GM12878 (cell line): ENCODE measurements around the gene GP2. TPM values are rescaled to one million over a fixed set of nuclear protein-coding genes. Genes with fewer than 3 reads are reported as not detected.

Experiments used
- ATAC-seq: fragments of 200-7000 bp; cut with Tn5 transposase; 3 replicates; pipeline ENCODE4 v1.9.1; 2020; ENCODE audit warnings: mild to moderate bottlenecking, moderate library complexity
- BruUV-seq: library from RNA; stranded (reverse); fragments of 400-500 nt; replicated peaks from 2 replicates; lab custom pipeline; 2021; lab: Mats Ljungman, UMichigan
- CTCF ChIA-PET: fragments of 300-600 bp; sonication (Branson Sonifier 250); formaldehyde crosslinking; extraction: SDS; loops from one replicate; lab custom pipeline; 2021; ENCODE audit warnings: inconsistent platforms; lab: Yijun Ruan, JAX
- POLR2A ChIA-PET: fragments of 350-600 bp; formaldehyde crosslinking; extraction: SDS; loops from one replicate; lab custom pipeline; 2021; ENCODE audit warnings: inconsistent platforms; lab: Charles Lee
- RAD21 ChIA-PET: fragments of 300-600 bp; sonication (Branson Sonifier 250); formaldehyde crosslinking; loops from one replicate; lab custom pipeline; 2023; ENCODE audit warnings: antibody characterized with exemption; ENCODE audit not compliant: unreplicated experiment; lab: Charles Lee
- SMC1A ChIA-PET: fragments of 300-600 bp; sonication (Branson Sonifier 250); formaldehyde crosslinking; loops from one replicate; lab custom pipeline; 2023; ENCODE audit not compliant: unreplicated experiment, uncharacterized antibody; lab: Charles Lee
- DNase-seq: peaks from one replicate; pipeline ENCODE4 v3.0.0-alpha.2; 2011; ENCODE audit warnings: low read depth, low spot score
- FAIRE-seq: peaks from 3 replicates; lab custom pipeline; 2011; peaks lifted over from hg19 to GRCh38; lab: Jason Lieb, UNC
- H2AFZ ChIP-seq: 2 replicates; pipeline ENCODE4 v1.6.0; 2011; ENCODE audit warnings: low read depth, low read length, control low read depth; ENCODE audit not compliant: control insufficient read depth
- H3K27ac ChIP-seq: 2 replicates; pipeline ENCODE4 v1.5.1; 2011; ENCODE audit warnings: control low read depth; ENCODE audit not compliant: control insufficient read depth, insufficient read depth
- H3K27me3 ChIP-seq, 2 experiments: replicated peaks in 1 of 2; 2 replicates each; pipeline versions ENCODE4 v1.6.0 to v1.6.1; 2011; ENCODE audit warnings: low read length in 1 of 2; ENCODE audit not compliant: control insufficient read depth in 2 of 2, insufficient read depth in 2 of 2
- H3K36me3 ChIP-seq, 2 experiments: 2 replicates each; pipeline ENCODE4 v1.5.1; 2011; ENCODE audit warnings: low read length in 1 of 2; ENCODE audit not compliant: control insufficient read depth in 2 of 2, insufficient read depth in 2 of 2
- H3K4me1 ChIP-seq: 2 replicates; pipeline ENCODE4 v1.6.1; 2011; ENCODE audit warnings: mild to moderate bottlenecking, low read length, moderate library complexity, mixed read lengths; ENCODE audit not compliant: control insufficient read depth, insufficient read depth
- H3K4me2 ChIP-seq: 2 replicates; pipeline ENCODE4 v1.6.0; 2011; ENCODE audit warnings: control low read depth; ENCODE audit not compliant: control insufficient read depth, insufficient read depth
- H3K4me3 ChIP-seq: fragments of 200-600 bp; sonication (generic); 2 replicates; pipeline ENCODE4 v1.5.1; 2016
- H3K79me2 ChIP-seq: 2 replicates; pipeline ENCODE4 v1.6.0; 2011; ENCODE audit warnings: low read length; ENCODE audit not compliant: control insufficient read depth, insufficient read depth
- H3K9ac ChIP-seq: 2 replicates; pipeline ENCODE4 v1.8.0; 2011; ENCODE audit warnings: low read length, control low read depth, mixed read lengths; ENCODE audit not compliant: control insufficient read depth, insufficient read depth
- H3K9me3 ChIP-seq: replicated peaks from 3 replicates; pipeline ENCODE4 v1.5.1; 2011; ENCODE audit warnings: mild to moderate bottlenecking, low read length; ENCODE audit not compliant: control insufficient read depth, insufficient read depth
- H4K20me1 ChIP-seq: 2 replicates; pipeline ENCODE4 v1.6.0; 2011; ENCODE audit not compliant: control insufficient read depth, insufficient read depth
- CREB1 ChIP-seq: IDR thresholded peaks from 2 replicates; pipeline ENCODE4 v1.6.1; 2012; ENCODE audit warnings: low read depth, mild to moderate bottlenecking, inconsistent platforms
- DPF2 ChIP-seq: fragments of 450-650 bp; IDR thresholded peaks from 2 replicates; pipeline ENCODE4 v1.6.1; 2017; ENCODE audit warnings: mild to moderate bottlenecking
- EZH2 ChIP-seq: IDR thresholded peaks from 2 replicates; pipeline ENCODE4 v1.6.1; 2012; ENCODE audit warnings: low read depth, mild to moderate bottlenecking, control low read depth, inconsistent platforms, low read length, borderline replicate concordance; ENCODE audit not compliant: control insufficient read depth
- GATAD2B ChIP-seq: fragments of 450-650 bp; conservative IDR thresholded peaks from 2 replicates; pipeline ENCODE4 v1.6.1; 2017; ENCODE audit warnings: low read depth, mild to moderate bottlenecking, moderate library complexity
- HDGF ChIP-seq: fragments of 450-650 bp; IDR thresholded peaks from 2 replicates; pipeline ENCODE4 v1.6.1; 2016; ENCODE audit warnings: antibody characterized with exemption
- IRF4 ChIP-seq: IDR thresholded peaks from 2 replicates; pipeline ENCODE4 v1.6.1; 2011; ENCODE audit warnings: low read depth, low read length
- JUNB ChIP-seq: IDR thresholded peaks from 2 replicates; pipeline ENCODE4 v1.6.1; 2016; ENCODE audit warnings: antibody characterized with exemption, mild to moderate bottlenecking
- JUND ChIP-seq: IDR thresholded peaks from 2 replicates; pipeline ENCODE4 v1.6.1; 2012; ENCODE audit warnings: low read depth, mild to moderate bottlenecking, low read length, improper control_type of control experiment, moderate library complexity
- LARP7 ChIP-seq: fragments of 450-650 bp; IDR thresholded peaks from 2 replicates; pipeline ENCODE4 v1.6.1; 2017; ENCODE audit warnings: mild to moderate bottlenecking
- NFIC ChIP-seq: IDR thresholded peaks from 2 replicates; pipeline ENCODE4 v1.6.1; 2012; ENCODE audit warnings: low read depth, mild to moderate bottlenecking, inconsistent platforms, low read length, moderate library complexity
- PML ChIP-seq: IDR thresholded peaks from 2 replicates; pipeline ENCODE4 v1.6.1; 2012; ENCODE audit warnings: low read length, inconsistent platforms
- RAD51 ChIP-seq: fragments of 450-650 bp; IDR thresholded peaks from 2 replicates; pipeline ENCODE4 v1.6.1; 2016; ENCODE audit warnings: moderate library complexity, mild to moderate bottlenecking, inconsistent platforms
- RELA ChIP-seq: fragments of 450-650 bp; IDR thresholded peaks from 2 replicates; pipeline ENCODE4 v1.8.0; 2014; ENCODE audit warnings: borderline replicate concordance; ENCODE audit not compliant: partially characterized antibody
- RUNX3 ChIP-seq: IDR thresholded peaks from 2 replicates; pipeline ENCODE4 v1.6.1; 2012; ENCODE audit warnings: low read length, inconsistent platforms
- TCF3 ChIP-seq: IDR thresholded peaks from 2 replicates; pipeline ENCODE4 v1.6.1; 2012; ENCODE audit warnings: low read depth, mild to moderate bottlenecking, low read length, borderline replicate concordance; ENCODE audit not compliant: insufficient read depth
- ZBED1 ChIP-seq: IDR thresholded peaks from 2 replicates; pipeline ENCODE4 v1.6.1; 2016; ENCODE audit warnings: borderline replicate concordance
- ZNF622 ChIP-seq: fragments of 450-650 bp; IDR thresholded peaks from 2 replicates; pipeline ENCODE4 v1.6.1; 2017; ENCODE audit warnings: mild to moderate bottlenecking, inconsistent platforms
- WGBS: methylation state at CpG from one replicate; pipeline ENCODE4 v1.1.6; 2016; ENCODE audit warnings: low lambda C conversion rate; ENCODE audit not compliant: insufficient replicate concordance, insufficient coverage; ENCODE audit errors: missing lambda C conversion rate; 5-methylcytosine and 5-hydroxymethylcytosine counted together
- in situ Hi-C: fragments of 300-500 bp; cut with MboI; formaldehyde crosslinking; loops from 9 replicates; pipeline ENCODE4 v1.14.3; 2018; ENCODE audit warnings: mixed read lengths
- intact Hi-C: fragments of 100-400 bp; cut with micrococcal nuclease; formaldehyde crosslinking; loops from one replicate; pipeline ENCODE4 v1.14.2; 2022; ENCODE audit not compliant: unreplicated experiment
- polyA plus RNA-seq, 11 experiments: library from polyadenylated mRNA; depleted of rRNA in 4 of 11; unstranded in 6 of 11; stranded (reverse) in 5 of 11; fragments of >200 nt; fragmentation: Nextera tagmentation in 4 of 11; fragmentation: Illumina TruSeq in 1 of 11; extraction: Ambion mirVana in 4 of 11; extraction: Trizol in 1 of 11; gene quantifications; 1 replicate in 1 of 11; 2 replicates in 10 of 11; pipeline versions ENCODE4 v1.2.1 to v1.2.3, GENCODE V29; 2011 to 2016; ENCODE audit warnings: inconsistent platforms in 2 of 11, missing spikeins in 2 of 11, low read depth in 1 of 11
- total RNA-seq, 4 experiments: library from RNA; depleted of rRNA in 3 of 4; stranded (reverse); fragments of >200 nt in 3 of 4; fragmentation: Illumina TruSeq in 1 of 4; extraction: Trizol in 1 of 4; gene quantifications; 2 replicates each; pipeline versions ENCODE4 v1.2.1 to v1.2.3, GENCODE V29; 2013 to 2021
- TF ChIP-seq, protein P1 (sequence below): fragments of 450-650 bp; IDR thresholded peaks from 2 replicates; pipeline ENCODE4 v1.6.1; 2016; ENCODE audit warnings: mild to moderate bottlenecking

Gene GP2
- total and polyA plus RNA-seq, 10 of the 15 experiments (the other 5 are each of a cell fraction or from before 2014, with no cell fraction given): 6.9 TPM; not detected in 9

DNA sequence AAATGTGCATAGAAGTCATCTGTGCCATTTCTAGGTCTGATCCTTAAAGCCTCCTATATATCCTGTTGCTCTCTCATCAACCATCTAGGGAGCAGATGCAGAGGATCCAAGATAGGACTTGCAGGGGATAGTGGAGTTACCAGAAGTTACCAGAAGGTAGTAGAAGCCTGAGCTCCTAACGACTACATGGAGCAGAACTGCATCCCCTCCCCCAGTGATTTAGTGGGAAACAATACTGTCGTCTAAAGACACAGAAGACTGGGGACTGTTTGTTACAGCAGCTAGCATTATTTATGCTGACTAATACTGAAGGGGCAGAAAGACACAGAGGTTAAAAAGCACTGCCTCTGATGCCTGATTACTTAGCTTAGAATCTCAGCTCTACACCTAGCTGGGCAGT is 15.8 kb downstream of the GP2 start:
- no peak for FAIRE-seq
- SMC1A ChIA-PET: interaction anchor here (1.6 kb wide), 1 partner anchor 11 kb away, joined by 4 read pairs; no protein-coding TSS in a partner anchor
- H3K27me3 ChIP-seq: no peaks in the 10 kb centered on the region
- POLR2A ChIA-PET: no interaction called here
- H3K79me2 ChIP-seq: no peaks in the 10 kb centered on the region
- no peaks in the 10 kb centered on the region for H3K36me3 ChIP-seq
- no peak for ATAC-seq
- H3K4me1 ChIP-seq: no peaks in the 10 kb centered on the region
- CTCF ChIA-PET: interaction anchor here (1.7 to 3.3 kb wide), 2 partner anchors 11 to 404 kb away, joined by 6 to 19 read pairs; no protein-coding TSS in a partner anchor
- intact Hi-C loops: no loop called here
- no peak for DNase-seq
- no peak overlapping the region for H3K4me3 ChIP-seq
- no peaks in the 10 kb centered on the region for H4K20me1 ChIP-seq
- in situ Hi-C loops: no loop called here
- 3% methylated on average over 2 of the region's 2 CpGs for WGBS
- no peak for TF ChIP-seq DPF2
- no peak for TF ChIP-seq LARP7
- TF ChIP-seq TCF3: no peak
- TF ChIP-seq CREB1: no peak
- no peak for TF ChIP-seq RELA
- H3K27ac ChIP-seq: no peak overlapping the region
- H3K9ac ChIP-seq: no peak overlapping the region
- BruUV-seq: no TSS peak
- H2AFZ ChIP-seq: no peak overlapping the region
- H3K4me2 ChIP-seq: no peak overlapping the region
- RAD21 ChIA-PET: interaction anchor here (1.2 kb wide), 1 partner anchor 11 kb away, joined by 5 read pairs; no protein-coding TSS in a partner anchor
- no peaks in the 10 kb centered on the region for H3K9me3 ChIP-seq

DNA sequence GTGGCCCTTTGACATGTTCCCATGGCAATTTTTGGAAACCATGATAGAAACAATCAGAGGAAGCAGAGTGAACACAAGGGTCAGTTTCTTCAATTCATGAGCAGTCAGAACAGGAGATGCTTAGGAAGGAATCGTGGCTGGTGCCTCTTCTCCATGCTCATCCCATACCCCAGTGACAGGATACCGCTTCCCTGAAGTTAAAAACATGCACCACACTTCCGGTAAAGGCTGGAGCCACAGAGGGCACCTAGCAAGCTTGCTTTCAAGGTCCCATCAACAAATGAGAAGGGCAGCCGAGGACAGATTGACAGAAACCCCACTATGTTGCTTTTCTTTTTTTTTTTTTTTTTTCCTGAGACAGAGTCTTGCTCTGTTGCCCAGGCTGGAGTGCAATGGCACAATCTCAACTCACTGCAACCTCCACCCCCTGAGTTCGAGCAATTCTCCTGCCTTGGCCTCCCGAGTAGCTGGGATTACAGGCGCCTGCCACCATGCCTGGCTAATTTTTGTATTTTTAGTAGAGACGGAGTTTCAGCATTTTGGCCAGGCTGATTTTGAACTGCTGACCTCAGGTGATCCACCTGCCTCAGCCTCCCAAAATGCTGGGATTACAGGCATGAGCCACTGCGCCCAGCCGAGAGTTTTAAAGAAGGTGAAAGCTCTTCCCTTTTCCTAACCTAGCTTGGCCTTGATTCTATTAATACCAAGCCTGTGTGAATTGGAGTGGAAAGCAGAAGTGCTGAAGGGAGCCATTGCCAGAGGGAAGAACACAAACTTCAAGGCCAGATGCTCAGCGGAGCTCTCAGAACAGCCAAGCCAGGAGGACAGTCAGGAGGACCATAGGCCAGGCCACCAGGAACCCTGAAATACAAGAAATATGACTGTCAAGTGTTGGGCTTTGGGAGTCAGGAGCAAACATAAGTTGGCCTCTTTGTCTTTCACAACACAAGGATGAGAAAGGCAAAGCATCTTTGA is 16.6 kb downstream of the GP2 start:
- RAD21 ChIA-PET: interaction anchor here (1.2 kb wide), 1 partner anchor 10 kb away, joined by 5 read pairs; no protein-coding TSS in a partner anchor
- BruUV-seq: no TSS peak
- in situ Hi-C loops: no loop called here
- TF ChIP-seq HDGF: no peak
- no peak for TF ChIP-seq RUNX3
- no peak for TF ChIP-seq LARP7
- no peak for TF ChIP-seq RAD51
- no peak for TF ChIP-seq EZH2
- no peak for TF ChIP-seq GATAD2B
- no peak for TF ChIP-seq PML
- TF ChIP-seq IRF4: no peak
- TF ChIP-seq ZBED1: no peak
- no peak for TF ChIP-seq JUNB
- TF ChIP-seq, protein P1, sequence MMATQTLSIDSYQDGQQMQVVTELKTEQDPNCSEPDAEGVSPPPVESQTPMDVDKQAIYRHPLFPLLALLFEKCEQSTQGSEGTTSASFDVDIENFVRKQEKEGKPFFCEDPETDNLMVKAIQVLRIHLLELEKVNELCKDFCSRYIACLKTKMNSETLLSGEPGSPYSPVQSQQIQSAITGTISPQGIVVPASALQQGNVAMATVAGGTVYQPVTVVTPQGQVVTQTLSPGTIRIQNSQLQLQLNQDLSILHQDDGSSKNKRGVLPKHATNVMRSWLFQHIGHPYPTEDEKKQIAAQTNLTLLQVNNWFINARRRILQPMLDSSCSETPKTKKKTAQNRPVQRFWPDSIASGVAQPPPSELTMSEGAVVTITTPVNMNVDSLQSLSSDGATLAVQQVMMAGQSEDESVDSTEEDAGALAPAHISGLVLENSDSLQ: no peak
- no peak for TF ChIP-seq NFIC
- TF ChIP-seq JUND: no peak
- no peak for TF ChIP-seq ZNF622

More for the DNA sequence above, 16.6 kb downstream of the GP2 start:
- H3K27ac ChIP-seq: no peak overlapping the region
- DNase-seq: no peak
- no peaks in the 10 kb centered on the region for H3K36me3 ChIP-seq
- H3K27me3 ChIP-seq: no peaks in the 10 kb centered on the region
- WGBS: 43% methylated on average over 11 of the region's 11 CpGs
- H2AFZ ChIP-seq: no peak overlapping the region
- no peak for ATAC-seq
- H3K4me3 ChIP-seq: no peak overlapping the region
- H3K79me2 ChIP-seq: no peaks in the 10 kb centered on the region
- ChIA-PET POLR2A (no interaction called here), CTCF (interaction anchor here (1.7 to 3.3 kb wide), 3 partner anchors 10 to 403 kb away, joined by 6 to 19 read pairs (median 17); no protein-coding TSS in a partner anchor), SMC1A (no interaction called here)
- H3K4me2 ChIP-seq: no peak overlapping the region
- FAIRE-seq: no peak
- no peaks in the 10 kb centered on the region for H3K9me3 ChIP-seq
- no peaks in the 10 kb centered on the region for H4K20me1 ChIP-seq
- H3K9ac ChIP-seq: no peak overlapping the region
- no peaks in the 10 kb centered on the region for H3K4me1 ChIP-seq
- intact Hi-C loops: no loop called here
